Neural cell (in vitro differentiated cells): ENCODE data around the gene RABL3. TPM values are rescaled to one million over a fixed set of nuclear protein-coding genes. Genes with fewer than 3 reads are reported as not detected.

Source experiments
- H2AFZ ChIP-seq: fragments of 200-600, 300-800 bp; sonication (generic), shearing (Covaris generic); 2 replicates; pipeline ENCODE4 v1.6.0; 2014; ENCODE audit warnings: low read depth, mild to moderate bottlenecking, antibody characterized with exemption, low read length, moderate library complexity
- H3F3A ChIP-seq: fragments of 200-600 bp; shearing (Covaris generic); 2 replicates; pipeline ENCODE4 v1.6.1; 2016; ENCODE audit warnings: mild to moderate bottlenecking, moderate library complexity, mixed read lengths, antibody characterized with exemption, low read length; ENCODE audit not compliant: insufficient read depth, poor library complexity, severe bottlenecking
- H3K27ac ChIP-seq: fragments of 200-600, 300-800 bp; sonication (generic), shearing (Covaris generic); 2 replicates; pipeline ENCODE4 v1.5.1; 2014; ENCODE audit warnings: mild to moderate bottlenecking, low read length, moderate library complexity
- H3K27me3 ChIP-seq: fragments of 300-800, 200-600 bp; sonication (generic), shearing (Covaris generic); 2 replicates; pipeline ENCODE4 v1.6.0; 2014; ENCODE audit warnings: mild to moderate bottlenecking, low read depth, low read length, moderate library complexity; ENCODE audit not compliant: insufficient read depth
- H3K36me3 ChIP-seq: fragments of 300-800, 200-600 bp; sonication (generic), shearing (Covaris generic); 2 replicates; pipeline ENCODE4 v1.5.1; 2014; ENCODE audit warnings: mild to moderate bottlenecking, antibody characterized with exemption, low read length, moderate library complexity; ENCODE audit not compliant: insufficient read depth
- H3K4me2 ChIP-seq: fragments of 300-800, 200-600 bp; sonication (generic), shearing (Covaris generic); 2 replicates; pipeline ENCODE4 v1.6.0; 2014; ENCODE audit warnings: mild to moderate bottlenecking, low read length
- H3K4me3 ChIP-seq: fragments of 300-800, 200-600 bp; sonication (generic), shearing (Covaris generic); 2 replicates; pipeline ENCODE4 v1.5.1; 2014; ENCODE audit warnings: mild to moderate bottlenecking, low read length, moderate library complexity
- H3K79me2 ChIP-seq: fragments of 200-600 bp; shearing (Covaris generic); replicated peaks from 2 replicates; pipeline ENCODE4 v1.6.0; 2014; ENCODE audit warnings: mild to moderate bottlenecking, low read length, moderate library complexity; ENCODE audit not compliant: insufficient read depth
- H3K9ac ChIP-seq: fragments of 300-800, 200-600 bp; sonication (generic), shearing (Covaris generic); 2 replicates; pipeline ENCODE4 v1.6.1; 2016; ENCODE audit warnings: mild to moderate bottlenecking, low read length, mixed read lengths
- H3K9me2 ChIP-seq: fragments of 200-600 bp; shearing (Covaris generic); 2 replicates; pipeline ENCODE4 v1.6.1; 2016; ENCODE audit warnings: mild to moderate bottlenecking, low read length, mixed read lengths; ENCODE audit not compliant: insufficient read depth
- H3K9me3 ChIP-seq: fragments of 200-600, 300-800 bp; sonication (generic), shearing (Covaris generic); 2 replicates; pipeline ENCODE4 v1.6.1; 2016; ENCODE audit warnings: mild to moderate bottlenecking, mixed run types, low read length, moderate library complexity, mixed read lengths
- H4K20me1 ChIP-seq: fragments of 200-600 bp; shearing (Covaris generic); 2 replicates; pipeline ENCODE4 v1.6.1; 2016; ENCODE audit warnings: mild to moderate bottlenecking, mixed run types; ENCODE audit not compliant: insufficient read depth
- EP300 ChIP-seq: fragments of 450-650 bp; conservative IDR thresholded peaks from 2 replicates; pipeline ENCODE4 v1.6.1; 2014; ENCODE audit warnings: antibody characterized with exemption, mild to moderate bottlenecking, moderate library complexity; ENCODE audit not compliant: poor library complexity, severe bottlenecking
- EZH2 ChIP-seq: fragments of 200-600, 300-800 bp; shearing (Covaris generic), sonication (generic); IDR thresholded peaks from 2 replicates; pipeline ENCODE4 v1.6.1; 2014; ENCODE audit warnings: antibody characterized with exemption, low read length, borderline replicate concordance, mild to moderate bottlenecking; ENCODE audit not compliant: insufficient read depth, poor library complexity, severe bottlenecking
- MXI1 ChIP-seq: fragments of 450-650 bp; conservative IDR thresholded peaks from 2 replicates; pipeline ENCODE4 v1.6.1; 2014; ENCODE audit warnings: antibody characterized with exemption, mild to moderate bottlenecking; ENCODE audit not compliant: poor library complexity, severe bottlenecking
- POLR2AphosphoS5 ChIP-seq: IDR thresholded peaks from 2 replicates; pipeline ENCODE4 v1.6.1; 2012
- RAD21 ChIP-seq: fragments of 450-650 bp; conservative IDR thresholded peaks from 2 replicates; pipeline ENCODE4 v1.6.1; 2014; ENCODE audit warnings: antibody characterized with exemption, mild to moderate bottlenecking, moderate library complexity
- SMC3 ChIP-seq: fragments of 450-650 bp; conservative IDR thresholded peaks from 2 replicates; pipeline ENCODE4 v1.6.1; 2014; ENCODE audit warnings: antibody characterized with exemption, mild to moderate bottlenecking, moderate library complexity; ENCODE audit not compliant: poor library complexity
- TAF1 ChIP-seq: IDR thresholded peaks from 2 replicates; pipeline ENCODE4 v1.6.1; 2012; ENCODE audit warnings: low read depth
- polyA plus RNA-seq: library from polyadenylated mRNA; depleted of rRNA; stranded (reverse); fragments of >200 nt; gene quantifications from 2 replicates; pipeline ENCODE4 v1.2.3, GENCODE V29; 2014
- TF ChIP-seq, protein P1 (sequence below): fragments of 450-650 bp; IDR thresholded peaks from 2 replicates; pipeline ENCODE4 v1.5.1; 2014; ENCODE audit warnings: antibody characterized with exemption, mild to moderate bottlenecking, moderate library complexity; ENCODE audit not compliant: poor library complexity, severe bottlenecking
- TF ChIP-seq, protein P2 (sequence below): IDR thresholded peaks from 2 replicates; pipeline ENCODE4 v1.6.1; 2012; ENCODE audit warnings: borderline replicate concordance

The RABL3 gene
- polyA plus RNA-seq, 1 donor from 2014 or later = 14.7 TPM

DNA sequence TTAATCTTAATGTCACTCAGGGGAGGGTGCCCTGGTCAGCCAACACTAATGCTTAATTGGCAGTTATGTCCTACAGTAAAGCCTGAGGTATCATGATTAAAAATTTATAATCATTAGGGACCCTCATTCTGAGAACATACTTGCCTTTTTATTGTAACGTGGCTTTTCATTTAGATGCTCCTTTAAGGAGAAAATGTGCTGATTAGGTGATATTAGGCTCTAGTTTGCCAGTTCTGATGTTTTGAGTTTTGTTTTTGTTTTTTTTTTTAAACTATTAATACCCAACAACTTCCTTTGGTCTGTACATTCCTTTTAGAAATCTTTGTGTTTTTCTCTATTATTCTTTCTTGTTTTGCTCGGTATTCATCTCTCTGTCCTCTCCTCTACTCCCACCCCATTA lies 10.5 kb upstream of the RABL3 start:
- Histone ChIP-seq H3K4me2 (no peak overlapping the region), H3K9me3 (no peaks in the 10 kb centered on the region), H3K9ac (no peak overlapping the region), H4K20me1 (no peaks in the 10 kb centered on the region), H3K27me3 (no peaks in the 10 kb centered on the region), H3K9me2 (no peaks in the 10 kb centered on the region), H3F3A (no peaks in the 10 kb centered on the region), H2AFZ (no peak overlapping the region), H3K36me3 (no peaks in the 10 kb centered on the region), H3K4me3 (no peak overlapping the region), H3K27ac (no peak overlapping the region), H3K79me2 (peaks cover 14% of the 10 kb centered on the region)
- TF ChIP-seq, protein P1, sequence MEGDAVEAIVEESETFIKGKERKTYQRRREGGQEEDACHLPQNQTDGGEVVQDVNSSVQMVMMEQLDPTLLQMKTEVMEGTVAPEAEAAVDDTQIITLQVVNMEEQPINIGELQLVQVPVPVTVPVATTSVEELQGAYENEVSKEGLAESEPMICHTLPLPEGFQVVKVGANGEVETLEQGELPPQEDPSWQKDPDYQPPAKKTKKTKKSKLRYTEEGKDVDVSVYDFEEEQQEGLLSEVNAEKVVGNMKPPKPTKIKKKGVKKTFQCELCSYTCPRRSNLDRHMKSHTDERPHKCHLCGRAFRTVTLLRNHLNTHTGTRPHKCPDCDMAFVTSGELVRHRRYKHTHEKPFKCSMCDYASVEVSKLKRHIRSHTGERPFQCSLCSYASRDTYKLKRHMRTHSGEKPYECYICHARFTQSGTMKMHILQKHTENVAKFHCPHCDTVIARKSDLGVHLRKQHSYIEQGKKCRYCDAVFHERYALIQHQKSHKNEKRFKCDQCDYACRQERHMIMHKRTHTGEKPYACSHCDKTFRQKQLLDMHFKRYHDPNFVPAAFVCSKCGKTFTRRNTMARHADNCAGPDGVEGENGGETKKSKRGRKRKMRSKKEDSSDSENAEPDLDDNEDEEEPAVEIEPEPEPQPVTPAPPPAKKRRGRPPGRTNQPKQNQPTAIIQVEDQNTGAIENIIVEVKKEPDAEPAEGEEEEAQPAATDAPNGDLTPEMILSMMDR = no peak
- TF ChIP-seq EP300 = no peak
- no peak for TF ChIP-seq MXI1
- TF ChIP-seq RAD21 = no peak
- TF ChIP-seq, protein P2, sequence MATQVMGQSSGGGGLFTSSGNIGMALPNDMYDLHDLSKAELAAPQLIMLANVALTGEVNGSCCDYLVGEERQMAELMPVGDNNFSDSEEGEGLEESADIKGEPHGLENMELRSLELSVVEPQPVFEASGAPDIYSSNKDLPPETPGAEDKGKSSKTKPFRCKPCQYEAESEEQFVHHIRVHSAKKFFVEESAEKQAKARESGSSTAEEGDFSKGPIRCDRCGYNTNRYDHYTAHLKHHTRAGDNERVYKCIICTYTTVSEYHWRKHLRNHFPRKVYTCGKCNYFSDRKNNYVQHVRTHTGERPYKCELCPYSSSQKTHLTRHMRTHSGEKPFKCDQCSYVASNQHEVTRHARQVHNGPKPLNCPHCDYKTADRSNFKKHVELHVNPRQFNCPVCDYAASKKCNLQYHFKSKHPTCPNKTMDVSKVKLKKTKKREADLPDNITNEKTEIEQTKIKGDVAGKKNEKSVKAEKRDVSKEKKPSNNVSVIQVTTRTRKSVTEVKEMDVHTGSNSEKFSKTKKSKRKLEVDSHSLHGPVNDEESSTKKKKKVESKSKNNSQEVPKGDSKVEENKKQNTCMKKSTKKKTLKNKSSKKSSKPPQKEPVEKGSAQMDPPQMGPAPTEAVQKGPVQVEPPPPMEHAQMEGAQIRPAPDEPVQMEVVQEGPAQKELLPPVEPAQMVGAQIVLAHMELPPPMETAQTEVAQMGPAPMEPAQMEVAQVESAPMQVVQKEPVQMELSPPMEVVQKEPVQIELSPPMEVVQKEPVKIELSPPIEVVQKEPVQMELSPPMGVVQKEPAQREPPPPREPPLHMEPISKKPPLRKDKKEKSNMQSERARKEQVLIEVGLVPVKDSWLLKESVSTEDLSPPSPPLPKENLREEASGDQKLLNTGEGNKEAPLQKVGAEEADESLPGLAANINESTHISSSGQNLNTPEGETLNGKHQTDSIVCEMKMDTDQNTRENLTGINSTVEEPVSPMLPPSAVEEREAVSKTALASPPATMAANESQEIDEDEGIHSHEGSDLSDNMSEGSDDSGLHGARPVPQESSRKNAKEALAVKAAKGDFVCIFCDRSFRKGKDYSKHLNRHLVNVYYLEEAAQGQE = no peak
- no peak for TF ChIP-seq TAF1
- no peak for TF ChIP-seq EZH2
- TF ChIP-seq POLR2AphosphoS5 = no peak
- no peak for TF ChIP-seq SMC3

DNA sequence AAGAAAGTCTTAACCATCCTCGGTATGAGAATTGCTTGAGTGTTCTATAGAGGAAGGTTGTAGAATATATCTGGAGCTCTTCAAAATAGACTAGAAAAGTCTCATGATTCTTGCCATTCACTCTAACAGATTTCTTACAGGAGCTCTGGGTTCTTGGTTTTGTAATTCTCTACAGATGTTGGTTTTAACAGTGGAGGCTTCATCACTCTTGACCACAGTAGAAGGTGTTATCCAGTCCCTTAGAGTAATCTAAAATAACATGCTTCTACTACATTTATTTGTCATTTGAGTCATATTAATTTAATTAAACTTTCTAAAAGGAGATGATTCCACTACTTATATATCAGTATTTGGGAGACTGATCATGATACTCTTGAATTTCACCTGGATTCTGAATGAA lies 9.9 kb upstream of the RABL3 start:
- no peaks in the 10 kb centered on the region for H3K27me3 ChIP-seq
- TF ChIP-seq POLR2AphosphoS5 = no peak
- peaks cover 14% of the 10 kb centered on the region for H3K79me2 ChIP-seq
- no peaks in the 10 kb centered on the region for H3K9me3 ChIP-seq
- no peaks in the 10 kb centered on the region for H4K20me1 ChIP-seq
- no peaks in the 10 kb centered on the region for H3F3A ChIP-seq
- H3K36me3 ChIP-seq = no peaks in the 10 kb centered on the region
- no peaks in the 10 kb centered on the region for H3K9me2 ChIP-seq
- H3K4me2 ChIP-seq = no peak overlapping the region
- no peak overlapping the region for H3K4me3 ChIP-seq
- no peak overlapping the region for H3K27ac ChIP-seq
- H2AFZ ChIP-seq = no peak overlapping the region
- H3K9ac ChIP-seq = no peak overlapping the region

DNA sequence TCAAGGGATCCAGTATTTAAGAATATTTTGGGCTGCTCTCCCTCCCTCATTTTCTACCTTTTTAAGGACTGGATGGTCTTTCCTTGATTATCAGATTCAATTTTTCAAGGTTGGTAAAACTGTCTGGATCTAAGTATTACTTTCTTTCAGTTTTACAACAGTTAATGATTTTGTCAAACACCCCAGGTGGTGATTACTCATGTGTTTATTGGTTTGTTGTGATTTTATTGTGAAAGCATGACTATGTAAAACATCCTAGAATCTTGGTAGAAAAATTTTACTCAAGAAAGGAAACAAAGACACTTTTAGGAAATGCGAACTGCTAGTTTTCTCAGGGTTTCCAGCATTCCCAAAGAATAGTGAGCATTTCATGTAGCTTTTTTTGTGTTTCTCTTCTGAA lies 7.5 kb upstream of the RABL3 start:
- no peaks in the 10 kb centered on the region for H4K20me1 ChIP-seq
- no peak overlapping the region for H3K27ac ChIP-seq
- TF ChIP-seq POLR2AphosphoS5 (no peak), RAD21 (no peak), TAF1 (no peak), SMC3 (no peak), MXI1 (no peak), EP300 (no peak), EZH2 (no peak)
- TF ChIP-seq, protein P1 = no peak
- TF ChIP-seq, protein P2 = no peak
- H3K4me3 ChIP-seq = no peak overlapping the region
- no peaks in the 10 kb centered on the region for H3K9me2 ChIP-seq
- no peaks in the 10 kb centered on the region for H3K36me3 ChIP-seq
- H3F3A ChIP-seq = no peaks in the 10 kb centered on the region
- no peaks in the 10 kb centered on the region for H3K9me3 ChIP-seq
- peaks cover 17% of the 10 kb centered on the region for H3K79me2 ChIP-seq
- H3K9ac ChIP-seq = no peak overlapping the region
- H3K27me3 ChIP-seq = no peaks in the 10 kb centered on the region
- H3K4me2 ChIP-seq = no peak overlapping the region
- no peak overlapping the region for H2AFZ ChIP-seq
